Measurements from ENCODE around the gene CHRNA7.

- TF ChIP-seq CTCF (IDR thresholded peaks at IDR 0.05), result no peak
- no peak for TF ChIP-seq POLR2A (IDR thresholded peaks at IDR 0.05)
These were observed 30.4 kb downstream of the CHRNA7 start for GRCh38 chr15:32060706-32061105.

Data from esophagus squamous epithelium (tissue), 4 donors.